ENCODE data around the gene CEP131. TPM values are rescaled to one million over a fixed set of nuclear protein-coding genes. Genes with fewer than 3 reads are reported as not detected.

The CEP131 gene
- total RNA-seq, 4 donors from 2014 or later = 6.0 to 8.8 (median 7.5) TPM

DNA sequence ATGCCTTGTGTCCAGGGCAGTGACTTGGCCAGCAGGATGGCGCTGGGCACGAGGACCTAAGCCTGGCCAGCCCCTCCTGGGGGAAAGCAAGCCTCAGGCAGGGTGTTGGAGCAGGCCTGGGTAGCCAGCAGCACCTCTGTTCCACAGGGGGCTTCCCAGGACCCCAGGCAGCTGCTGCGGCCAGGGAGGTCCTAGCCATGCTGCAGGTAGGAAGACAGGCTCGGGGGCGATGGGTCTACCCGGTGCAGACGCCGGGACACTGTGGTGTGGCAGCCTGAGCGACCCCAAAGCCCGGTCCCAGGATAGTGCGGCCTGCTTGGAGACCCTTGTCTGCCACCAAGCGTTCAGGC lies 34.3 kb downstream of the CEP131 start:
- in situ Hi-C loops (cut with MboI; ENCODE audit: low sequenced_read_pairs in 4 of 4) (no loop called here), intact Hi-C loops (cut with DNase I; ENCODE audit: low total_unique reads) (no loop called here)
- no peak overlapping the region for H3K27ac ChIP-seq
- peaks cover 0 to 3% (median 0%) of the 10 kb centered on the region in 3 donors for H3K27me3 ChIP-seq
- no peak overlapping the region for H3K4me3 ChIP-seq
- TF ChIP-seq POLR2A (IDR thresholded peaks at IDR 0.05) = no peak
- TF ChIP-seq, protein P1, sequence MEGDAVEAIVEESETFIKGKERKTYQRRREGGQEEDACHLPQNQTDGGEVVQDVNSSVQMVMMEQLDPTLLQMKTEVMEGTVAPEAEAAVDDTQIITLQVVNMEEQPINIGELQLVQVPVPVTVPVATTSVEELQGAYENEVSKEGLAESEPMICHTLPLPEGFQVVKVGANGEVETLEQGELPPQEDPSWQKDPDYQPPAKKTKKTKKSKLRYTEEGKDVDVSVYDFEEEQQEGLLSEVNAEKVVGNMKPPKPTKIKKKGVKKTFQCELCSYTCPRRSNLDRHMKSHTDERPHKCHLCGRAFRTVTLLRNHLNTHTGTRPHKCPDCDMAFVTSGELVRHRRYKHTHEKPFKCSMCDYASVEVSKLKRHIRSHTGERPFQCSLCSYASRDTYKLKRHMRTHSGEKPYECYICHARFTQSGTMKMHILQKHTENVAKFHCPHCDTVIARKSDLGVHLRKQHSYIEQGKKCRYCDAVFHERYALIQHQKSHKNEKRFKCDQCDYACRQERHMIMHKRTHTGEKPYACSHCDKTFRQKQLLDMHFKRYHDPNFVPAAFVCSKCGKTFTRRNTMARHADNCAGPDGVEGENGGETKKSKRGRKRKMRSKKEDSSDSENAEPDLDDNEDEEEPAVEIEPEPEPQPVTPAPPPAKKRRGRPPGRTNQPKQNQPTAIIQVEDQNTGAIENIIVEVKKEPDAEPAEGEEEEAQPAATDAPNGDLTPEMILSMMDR (IDR thresholded peaks at IDR 0.05 in 4 of 5, conservative IDR thresholded peaks at IDR 0.05 in 1 of 5) = no peak
- no peak for ATAC-seq
- no peak for DNase-seq
- H3K36me3 ChIP-seq = no peaks in the 10 kb centered on the region
- H3K4me1 ChIP-seq = no peaks in the 10 kb centered on the region
- H3K9me3 ChIP-seq = no peaks in the 10 kb centered on the region

DNA sequence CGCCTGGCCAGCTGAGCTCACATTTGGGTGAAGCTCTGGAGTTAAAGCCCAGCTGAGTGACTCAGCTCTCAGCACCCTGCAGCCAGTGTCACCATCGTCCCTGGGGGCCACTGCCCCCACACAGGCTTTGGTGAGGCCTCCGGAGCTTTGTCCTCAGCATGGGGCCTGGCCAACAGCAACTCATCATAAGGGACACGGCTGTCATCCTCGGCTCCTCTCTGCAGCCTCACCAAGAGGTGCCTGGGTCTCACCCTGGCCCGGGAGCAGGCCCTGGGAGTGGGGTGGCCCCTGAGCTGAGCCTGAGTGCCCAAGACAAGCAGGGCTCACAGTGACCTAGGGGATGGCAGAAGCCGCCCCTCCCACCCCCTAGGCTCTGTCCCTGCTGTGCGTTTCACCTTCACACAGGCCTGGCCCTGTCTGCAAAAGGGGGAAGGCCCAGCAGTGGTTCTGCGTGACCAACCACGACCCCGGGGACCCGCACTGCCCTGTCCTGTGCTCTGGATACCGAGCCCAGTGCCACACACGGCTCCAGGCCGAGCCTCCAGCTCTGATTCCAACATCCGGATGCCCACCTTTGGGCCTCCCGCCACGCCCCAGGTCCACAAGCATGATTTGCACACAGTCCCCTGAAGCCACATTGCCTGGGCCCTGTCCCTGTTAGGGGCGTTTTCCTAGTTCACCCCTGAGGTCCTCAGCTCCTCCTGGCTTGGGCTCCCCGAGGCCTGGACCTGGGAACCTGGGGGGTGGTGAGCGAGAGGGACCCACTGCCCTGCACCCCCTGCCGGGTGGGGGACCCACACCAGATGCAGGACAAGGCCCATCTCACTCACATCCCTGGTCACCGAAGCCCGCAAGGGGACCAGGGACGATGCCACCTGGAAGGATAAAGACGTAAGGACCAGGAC lies 34.9 kb downstream of the CEP131 start:
- no peak overlapping the region for H3K27ac ChIP-seq
- H3K36me3 ChIP-seq = no peaks in the 10 kb centered on the region
- no peaks in the 10 kb centered on the region for H3K9me3 ChIP-seq
- H3K4me3 ChIP-seq = no peak overlapping the region
- H3K27me3 ChIP-seq = peaks cover 0 to 3% (median 0%) of the 10 kb centered on the region in 3 donors
- H3K4me1 ChIP-seq = no peaks in the 10 kb centered on the region
- TF ChIP-seq, protein P1 (IDR thresholded peaks at IDR 0.05 in 4 of 5, conservative IDR thresholded peaks at IDR 0.05 in 1 of 5) = no peak
- no peak for TF ChIP-seq POLR2A (IDR thresholded peaks at IDR 0.05)
- intact Hi-C loops (cut with DNase I; ENCODE audit: low total_unique reads) (no loop called here), in situ Hi-C loops (cut with MboI; ENCODE audit: low sequenced_read_pairs in 4 of 4) (no loop called here)
- DNase-seq (no peak), ATAC-seq (no peak)

DNA sequence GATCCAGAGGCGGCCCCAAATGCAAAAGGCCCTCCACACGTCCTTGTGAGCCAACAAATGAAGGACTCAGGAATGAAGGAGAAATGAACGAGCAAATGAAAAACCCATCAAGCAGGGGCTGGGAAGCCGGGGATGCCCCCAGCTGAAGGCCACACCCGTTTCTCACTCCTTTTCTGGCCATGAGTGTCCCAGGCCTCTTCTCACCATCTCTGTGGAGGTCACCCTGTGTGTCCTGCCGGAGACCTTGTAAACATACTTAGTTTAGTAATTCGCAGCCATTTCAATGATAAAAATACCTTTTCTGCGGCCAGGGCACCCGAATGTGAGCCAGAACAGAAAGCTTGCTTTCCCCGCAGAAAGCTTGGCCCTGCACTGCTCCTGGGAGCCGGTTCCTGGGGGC lies 35.6 kb downstream of the CEP131 start:
- no peak for TF ChIP-seq POLR2A (IDR thresholded peaks at IDR 0.05)
- TF ChIP-seq, protein P1 (IDR thresholded peaks at IDR 0.05 in 4 of 5, conservative IDR thresholded peaks at IDR 0.05 in 1 of 5) = no peak
- ATAC-seq (no peak), DNase-seq (no peak)
- no peak overlapping the region for H3K4me3 ChIP-seq
- no peak overlapping the region for H3K27ac ChIP-seq
- no peaks in the 10 kb centered on the region for H3K9me3 ChIP-seq
- in situ Hi-C loops (cut with MboI; ENCODE audit: low sequenced_read_pairs in 4 of 4) = no loop called here
- intact Hi-C loops (cut with DNase I; ENCODE audit: low total_unique reads) = no loop called here
- peaks cover 0 to 3% (median 0%) of the 10 kb centered on the region in 3 donors for H3K27me3 ChIP-seq
- H3K4me1 ChIP-seq = no peaks in the 10 kb centered on the region
- H3K36me3 ChIP-seq = no peaks in the 10 kb centered on the region

DNA sequence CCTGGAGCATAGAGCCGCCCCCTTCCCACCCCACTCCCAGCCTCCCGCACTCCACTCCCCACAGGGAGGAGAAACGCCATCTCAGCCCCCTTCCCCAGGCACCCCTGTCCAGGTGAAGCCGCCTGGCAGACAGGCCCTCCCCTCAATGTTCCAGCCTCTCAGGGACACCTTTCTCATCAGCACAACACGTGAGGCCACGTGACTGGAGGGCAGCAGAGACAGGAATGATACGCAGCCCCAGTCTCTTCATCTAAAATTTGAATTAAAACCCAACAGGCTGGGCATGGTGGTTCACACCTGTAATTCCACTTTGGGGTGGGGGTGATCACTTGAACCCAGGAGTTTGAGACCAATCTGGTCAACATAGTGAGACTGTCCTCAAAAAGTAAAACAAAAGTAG lies 36.6 kb downstream of the CEP131 start:
- no peaks in the 10 kb centered on the region for H3K36me3 ChIP-seq
- TF ChIP-seq, protein P1 (IDR thresholded peaks at IDR 0.05 in 4 of 5, conservative IDR thresholded peaks at IDR 0.05 in 1 of 5) = no peak
- no peak for TF ChIP-seq POLR2A (IDR thresholded peaks at IDR 0.05)
- intact Hi-C loops (cut with DNase I; ENCODE audit: low total_unique reads) (no loop called here), in situ Hi-C loops (cut with MboI; ENCODE audit: low sequenced_read_pairs in 4 of 4) (no loop called here)
- DNase-seq (no peak), ATAC-seq (no peak)
- H3K4me3 ChIP-seq = no peak overlapping the region
- H3K9me3 ChIP-seq = no peaks in the 10 kb centered on the region
- H3K27ac ChIP-seq = no peak overlapping the region
- H3K4me1 ChIP-seq = no peaks in the 10 kb centered on the region
- peaks cover 0 to 3% (median 0%) of the 10 kb centered on the region in 3 donors for H3K27me3 ChIP-seq
